Eye (tissue), 1 donor: ENCODE results near the gene ST6GALNAC3.
"Not testable (repeated sequence)": the region's sequence is repeated elsewhere in the genome, so short reads cannot be mapped to it uniquely, and the experiment has no call there.

Source experiments
- DNase-seq: peaks from one replicate; pipeline ENCODE4 v3.0.0-alpha.2; 2015

ST6GALNAC3 gene

GRCh38 chr1:76601465-76601864 is 526.9 kb downstream of the ST6GALNAC3 start:
- DNase-seq = no peak

DNA sequence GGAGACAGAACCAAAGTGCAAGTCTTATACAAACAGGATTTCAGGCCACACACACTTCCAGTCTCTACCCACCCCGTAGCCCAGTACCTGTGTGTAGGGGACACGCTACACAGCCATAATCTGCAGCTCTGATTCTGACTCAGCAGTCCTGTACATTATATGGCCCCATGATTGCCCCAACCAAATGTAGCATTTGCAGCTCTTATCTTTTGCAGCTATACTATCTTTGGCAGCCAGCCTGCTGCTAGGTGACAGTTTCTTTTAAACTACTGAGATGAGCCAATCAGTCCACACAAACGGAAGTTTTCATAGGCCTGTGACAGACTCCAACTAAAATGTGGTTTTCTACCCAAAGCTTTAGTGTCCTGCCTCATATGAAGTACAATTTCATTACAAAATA is 533.2 kb downstream of the ST6GALNAC3 start:
- no peak for DNase-seq

GRCh38 chr1:76611770-76612445 is 537.4 kb downstream of the ST6GALNAC3 start:
- DNase-seq = peak; percentile 60

GRCh38 chr1:76613886-76614285 is 539.3 kb downstream of the ST6GALNAC3 start:
- no peak for DNase-seq

DNA sequence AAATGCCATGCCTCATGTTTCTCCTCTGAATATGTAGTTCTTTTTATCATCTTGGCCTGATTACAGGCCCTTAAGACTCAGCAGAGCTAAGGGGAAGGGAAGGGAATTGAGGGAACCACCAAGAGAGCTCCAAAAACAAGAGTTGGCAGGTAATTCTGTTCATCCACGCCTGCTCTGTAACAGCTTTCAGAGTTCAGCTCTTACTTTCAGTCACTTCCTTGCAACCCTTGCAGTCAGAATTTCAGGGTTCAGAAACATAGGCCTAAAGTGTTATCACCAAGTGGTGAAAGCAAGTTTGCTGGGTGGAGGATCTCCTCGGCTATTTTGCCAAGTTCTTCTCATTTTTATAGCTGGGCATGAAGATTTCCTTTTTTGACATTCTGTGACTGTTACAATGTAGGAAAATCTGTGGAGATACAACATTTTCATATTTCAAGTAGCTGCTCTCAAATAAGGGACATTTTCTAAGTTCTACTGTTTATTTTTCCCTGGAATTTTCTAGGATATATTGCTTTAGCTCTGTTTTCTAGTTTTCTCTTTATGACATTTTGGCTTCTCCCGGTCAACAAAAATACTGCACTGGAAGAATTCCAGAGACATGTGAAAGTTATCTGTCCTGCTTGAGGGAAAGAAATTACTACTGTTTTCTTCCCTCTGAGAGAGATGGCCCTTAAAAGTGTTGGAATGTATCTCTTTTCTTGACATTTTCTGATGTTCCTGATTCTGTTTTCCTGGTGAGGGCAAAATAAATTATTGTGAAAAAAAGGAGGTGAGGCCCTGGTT is 540.9 kb downstream of the ST6GALNAC3 start:
- no peak for DNase-seq

GRCh38 chr1:76620371-76620770 is 545.8 kb downstream of the ST6GALNAC3 start:
- no peak for DNase-seq

DNA sequence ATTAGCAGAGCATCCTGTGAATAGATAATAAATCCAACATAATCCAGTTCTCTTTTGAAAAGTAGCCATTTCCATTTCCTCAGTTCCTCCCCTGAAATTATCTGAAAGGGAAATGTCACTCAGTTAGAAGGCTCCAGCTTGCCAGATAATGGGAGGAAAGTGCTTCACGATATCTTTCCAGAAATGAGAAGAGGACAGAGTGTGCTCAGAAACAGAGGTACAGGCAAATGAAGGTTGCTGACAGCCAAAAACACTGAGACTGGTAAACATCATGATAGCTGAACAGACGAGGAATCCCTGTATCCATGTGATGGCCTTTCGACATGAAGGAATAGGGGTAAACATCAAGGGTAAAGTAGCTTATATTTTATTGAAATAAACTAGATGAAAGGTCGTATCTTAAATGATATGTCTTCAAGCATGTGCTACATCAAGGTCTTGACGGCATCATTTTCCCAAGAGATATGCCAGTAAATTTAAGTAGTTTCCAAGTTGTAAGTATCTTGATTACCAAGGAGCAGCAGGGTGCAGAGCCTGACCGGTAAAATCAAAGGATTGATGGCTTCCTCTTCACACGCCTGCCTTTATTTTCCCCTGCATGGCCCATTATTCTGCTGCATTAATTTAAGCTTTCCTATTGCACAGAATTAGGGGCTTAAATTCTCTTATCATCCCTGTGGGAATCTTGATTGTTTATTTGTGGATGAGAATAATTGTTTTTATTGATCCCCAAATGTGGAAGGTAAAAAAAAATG is 548.4 kb downstream of the ST6GALNAC3 start:
- no peak for DNase-seq

DNA sequence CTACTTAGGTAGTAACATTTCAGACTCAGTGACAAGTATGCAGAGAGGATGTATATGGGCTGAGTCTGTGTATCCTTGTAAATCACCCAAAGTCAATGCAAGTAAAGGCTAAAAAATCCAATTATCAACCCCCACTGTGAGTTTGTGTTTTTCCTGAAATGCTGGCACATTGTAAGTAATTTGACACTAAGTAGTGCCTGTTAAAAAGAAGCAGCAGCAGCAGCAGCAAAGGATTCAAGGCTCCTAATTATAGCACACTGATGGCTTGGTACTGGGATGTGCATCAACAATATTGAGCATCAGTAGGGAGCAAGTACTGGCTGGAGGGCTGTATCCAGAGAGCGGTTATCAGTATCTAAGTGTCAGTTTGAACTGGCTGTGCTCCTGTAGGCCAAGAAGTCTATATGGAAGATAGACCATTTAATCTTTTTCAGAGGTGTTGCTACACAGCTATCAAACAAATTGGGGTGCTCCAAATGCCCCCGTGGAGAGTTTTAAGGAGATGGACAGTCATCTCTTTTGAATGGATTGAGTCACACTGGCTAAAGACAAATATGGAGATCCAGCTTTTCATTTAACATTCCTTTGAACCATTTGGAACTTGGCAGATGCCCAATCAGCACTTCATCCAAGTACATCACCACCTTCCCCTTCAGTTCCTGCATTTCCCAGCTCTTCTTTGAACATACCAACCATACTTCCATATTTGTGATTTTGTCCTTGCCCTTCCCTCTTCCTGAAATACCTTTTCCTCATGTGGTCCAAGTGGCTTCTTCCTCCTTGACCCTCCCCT is 551.5 kb downstream of the ST6GALNAC3 start:
- DNase-seq = no peak

DNA sequence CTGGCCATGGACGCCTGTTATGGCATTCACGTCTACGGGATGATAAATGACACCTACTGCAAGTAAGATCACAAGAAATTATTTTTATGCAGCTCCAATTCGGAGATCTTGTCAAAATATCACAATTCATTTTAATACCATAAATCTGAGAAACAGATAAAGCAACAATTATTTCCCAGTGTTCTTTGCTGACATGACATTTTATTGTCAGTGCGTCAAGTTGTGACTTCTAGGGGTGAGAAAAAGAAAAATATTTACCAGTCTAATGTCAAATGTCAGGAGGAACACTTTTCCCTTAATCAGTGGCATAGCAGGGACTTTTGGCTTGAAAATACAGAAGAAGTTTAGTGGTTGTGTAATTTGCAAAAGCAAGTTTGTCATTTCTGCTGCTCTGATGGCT is 553.0 kb downstream of the ST6GALNAC3 start:
- no peak for DNase-seq

- no peak for DNase-seq
Observed at GRCh38 chr1:76627901-76628300, 553.4 kb downstream of the ST6GALNAC3 start.

GRCh38 chr1:76632136-76632535 is 557.6 kb downstream of the ST6GALNAC3 start:
- DNase-seq = no peak

DNA sequence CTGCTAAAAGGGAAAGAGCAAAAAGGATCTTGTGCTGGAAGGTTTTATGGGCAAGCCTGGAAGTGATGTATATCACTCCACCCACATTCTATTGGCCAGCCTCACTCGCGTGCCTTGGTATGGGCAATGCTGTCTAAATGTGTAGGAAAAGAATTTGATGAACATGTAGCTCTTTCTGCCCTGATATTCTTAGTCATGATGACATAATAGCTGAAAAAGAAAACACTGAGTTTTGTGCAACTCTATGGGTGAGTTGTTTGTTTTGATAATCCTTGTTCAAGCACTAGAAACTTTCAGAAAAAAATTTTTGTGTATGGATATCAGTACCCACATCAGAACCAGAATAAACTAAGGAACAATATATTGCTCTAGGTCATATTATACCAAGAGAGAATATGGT is 561.2 kb downstream of the ST6GALNAC3 start:
- DNase-seq = no peak

DNA sequence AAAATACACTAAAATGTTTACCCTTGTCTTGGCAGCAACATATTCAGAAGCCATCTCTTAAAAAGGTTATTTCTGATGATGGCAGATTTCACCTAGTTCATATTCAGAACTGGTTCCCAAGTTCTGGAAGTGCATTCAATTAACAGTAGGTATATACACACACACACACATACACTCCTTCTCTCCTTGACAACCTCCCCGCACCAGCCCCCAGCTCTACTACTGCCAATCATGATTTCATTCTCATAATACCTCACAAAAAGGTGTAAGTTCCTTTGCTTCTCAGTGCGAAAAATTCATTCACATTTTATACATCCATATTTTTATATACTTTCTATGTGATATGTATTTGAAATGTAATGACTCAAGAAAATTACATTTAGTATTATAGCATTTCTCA is 564.6 kb downstream of the ST6GALNAC3 start:
- DNase-seq = no peak

DNA sequence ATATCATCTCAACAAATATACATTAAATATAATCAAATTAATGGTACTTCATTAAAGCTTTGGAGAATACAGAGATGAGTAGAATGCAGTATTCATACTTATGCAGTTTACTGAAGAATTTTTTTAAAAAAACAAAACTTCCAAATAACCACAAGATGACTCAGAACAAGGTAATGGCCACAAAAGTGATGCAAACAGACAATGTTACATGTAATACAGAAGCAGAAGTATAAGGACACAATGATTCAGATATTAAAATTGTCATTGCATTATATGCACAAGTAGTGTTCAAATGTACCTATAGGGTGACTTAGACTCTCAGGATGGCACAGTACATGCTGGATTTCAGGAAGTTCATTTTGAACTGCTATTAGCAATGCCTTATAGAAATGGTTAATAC is 565.5 kb downstream of the ST6GALNAC3 start:
- DNase-seq = no peak

GRCh38 chr1:76640723-76641122 is 566.2 kb downstream of the ST6GALNAC3 start:
- DNase-seq = no peak

DNA sequence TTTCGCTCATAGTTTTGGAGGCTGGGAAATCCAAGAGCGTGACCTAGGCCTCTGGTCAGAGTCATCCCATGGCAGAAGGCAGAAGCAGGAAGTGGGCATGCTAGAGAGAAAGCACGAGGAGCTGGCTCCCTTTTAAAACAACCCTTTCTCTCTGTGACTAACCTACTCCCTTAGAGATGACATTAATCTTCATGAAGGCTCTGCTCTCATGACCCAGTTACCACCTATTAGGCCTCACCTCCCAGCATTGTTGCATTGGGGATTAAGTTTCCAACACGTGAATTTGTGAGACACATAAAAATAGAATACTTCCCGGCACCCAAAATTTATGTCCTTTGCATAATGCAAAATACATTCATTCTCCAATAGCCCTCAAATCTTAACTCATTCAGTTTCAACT is 569.6 kb downstream of the ST6GALNAC3 start:
- DNase-seq = no peak

GRCh38 chr1:76652860-76653259 is 578.3 kb downstream of the ST6GALNAC3 start:
- DNase-seq = not testable (repeated sequence)

DNA sequence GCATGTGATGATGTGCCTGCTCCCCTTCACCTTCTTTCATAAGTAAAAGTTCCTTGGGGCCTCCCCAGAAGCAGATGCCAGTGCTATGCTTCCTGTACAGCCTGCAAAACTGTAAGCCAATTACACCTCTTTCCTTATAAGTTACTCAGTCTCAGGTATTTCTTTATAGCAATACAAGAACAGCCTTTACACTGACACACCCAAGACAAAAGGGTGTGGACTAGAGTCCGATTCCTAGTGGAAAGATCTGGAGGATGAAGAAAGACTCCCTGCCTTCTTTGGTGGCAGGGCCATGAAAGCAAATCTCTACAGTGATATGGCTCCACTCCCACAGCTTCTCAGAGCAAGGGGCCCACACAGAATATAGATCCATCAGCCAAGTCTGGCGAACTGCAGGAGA is 583.1 kb downstream of the ST6GALNAC3 start:
- no peak for DNase-seq

DNA sequence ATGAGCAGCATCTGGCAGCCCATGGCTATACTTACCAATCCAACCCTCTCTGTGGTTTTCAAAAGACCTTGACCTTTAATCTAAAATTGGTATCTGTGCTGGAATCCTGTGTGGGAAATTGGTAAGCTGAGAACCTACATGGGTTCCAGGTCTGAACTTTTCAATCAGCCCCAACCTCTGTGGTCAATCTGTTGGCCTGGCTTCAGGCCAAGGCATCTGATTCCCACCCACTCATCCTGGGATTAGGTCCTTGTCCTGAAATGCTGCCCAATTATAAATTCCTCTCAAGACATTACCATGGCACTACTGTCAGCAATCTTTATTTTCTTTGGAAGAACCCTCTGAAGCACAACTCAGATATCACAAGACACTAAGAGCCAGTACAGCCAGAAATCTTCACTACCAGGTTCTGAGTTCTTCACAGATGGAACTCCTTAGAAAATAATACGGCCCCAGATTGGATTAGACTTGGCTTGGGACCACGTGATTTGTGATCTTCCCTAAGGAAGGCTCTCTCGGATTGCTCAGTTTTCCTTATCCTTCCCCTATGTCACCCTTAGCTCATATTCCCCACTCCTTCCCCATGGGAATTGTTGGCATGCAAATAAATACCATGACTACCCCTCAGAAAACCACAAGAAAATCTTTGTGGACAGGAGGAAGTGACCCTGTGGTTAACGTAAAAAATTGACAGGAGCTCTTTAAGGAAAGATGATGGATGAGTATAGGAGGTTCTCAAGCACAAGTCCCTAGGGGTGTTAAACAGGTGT is 584.8 kb downstream of the ST6GALNAC3 start:
- no peak for DNase-seq

DNA sequence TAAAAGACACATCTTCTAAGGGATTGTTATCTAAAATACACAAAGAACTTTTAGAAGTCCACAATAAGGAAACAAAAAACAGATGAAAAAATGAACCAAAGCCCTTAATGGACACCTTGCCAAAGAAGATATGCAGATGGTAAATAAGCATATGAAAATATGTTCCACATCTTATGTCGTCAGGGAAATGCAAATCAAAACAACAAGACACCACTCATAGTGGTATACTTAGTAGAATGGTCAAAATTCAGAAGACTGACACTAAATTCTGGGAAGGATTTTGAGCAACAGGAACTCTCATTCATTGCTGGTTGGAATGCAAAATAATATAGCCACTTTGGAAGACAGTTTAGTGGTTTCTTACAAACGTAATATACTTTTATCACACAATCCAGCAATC is 587.0 kb downstream of the ST6GALNAC3 start:
- no peak for DNase-seq

- no peak for DNase-seq
Observed at GRCh38 chr1:76666499-76666898, 592.0 kb downstream of the ST6GALNAC3 start.

DNA sequence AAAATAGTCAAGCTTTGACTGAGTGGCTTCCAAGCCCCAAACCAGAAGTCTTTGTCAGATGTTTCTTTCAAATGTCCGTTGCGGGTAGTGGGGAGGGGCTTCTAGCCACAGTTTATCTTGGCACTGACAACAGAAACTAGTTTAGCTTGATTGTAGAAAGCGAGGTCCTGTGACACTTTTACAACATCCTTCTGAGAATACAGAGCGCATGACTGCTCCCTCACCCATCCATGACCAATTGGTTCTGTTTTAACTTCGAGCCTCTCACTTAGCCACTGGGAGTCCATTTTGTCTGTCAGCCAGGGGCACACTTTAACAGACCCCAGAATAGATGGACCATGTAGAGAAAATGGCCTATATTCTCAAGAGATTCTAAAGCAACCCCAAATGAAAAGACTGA is 593.5 kb downstream of the ST6GALNAC3 start:
- DNase-seq = peak; percentile 30
